ENCODE measurements around the gene MEOX2.

The MEOX2 gene

GRCh38 chr7:15686295-15686956, at the start of gene MEOX2:
Gene MEOX2, minus strand, starts transcription at chr7:15686683. Its CDS starts 281 bp downstream, at chr7:15686402.
- no peak for DNase-seq (ENCODE audit: low read depth)

- DNase-seq (ENCODE audit: low read depth), result no peak
Observed at GRCh38 chr7:15729746-15730145, 43.3 kb upstream of the MEOX2 start.

GRCh38 chr7:15725051-15725450, 38.6 kb upstream of the MEOX2 start:
- DNase-seq (ENCODE audit: low read depth), result no peak

- no peak for DNase-seq (ENCODE audit: low read depth)
Observed at GRCh38 chr7:15723841-15724240, 37.4 kb upstream of the MEOX2 start.

GRCh38 chr7:15720849-15721471, 34.5 kb upstream of the MEOX2 start:
- DNase-seq (ENCODE audit: low read depth), result no peak

GRCh38 chr7:15719311-15719710, 32.8 kb upstream of the MEOX2 start:
- DNase-seq (ENCODE audit: low read depth), result no peak

GRCh38 chr7:15715435-15715834, 29.0 kb upstream of the MEOX2 start:
- DNase-seq (ENCODE audit: low read depth), result no peak

- no peak for DNase-seq (ENCODE audit: low read depth)
Observed at GRCh38 chr7:15709978-15710377, 23.5 kb upstream of the MEOX2 start.

GRCh38 chr7:15707570-15707969, 21.1 kb upstream of the MEOX2 start:
- no peak for DNase-seq (ENCODE audit: low read depth)

GRCh38 chr7:15703732-15704131, 17.2 kb upstream of the MEOX2 start:
- DNase-seq (ENCODE audit: low read depth), result no peak

GRCh38 chr7:15692501-15693020, 6.1 kb upstream of the MEOX2 start:
- no peak for DNase-seq (ENCODE audit: low read depth)

GRCh38 chr7:15688911-15689310, 2.4 kb upstream of the MEOX2 start:
- no peak for DNase-seq (ENCODE audit: low read depth)

GRCh38 chr7:15688279-15688626, 1.8 kb upstream of the MEOX2 start:
- DNase-seq (ENCODE audit: low read depth), result no peak

GRCh38 chr7:15687546-15688278, 1.2 kb upstream of the MEOX2 start:
- DNase-seq (ENCODE audit: low read depth), result no peak

GRCh38 chr7:15686957-15687545, 568 bp upstream of the MEOX2 start:
- no peak for DNase-seq (ENCODE audit: low read depth)

- no peak for DNase-seq (ENCODE audit: low read depth)
Observed at GRCh38 chr7:15685358-15686294, 857 bp downstream of the MEOX2 start.

GRCh38 chr7:15684871-15685270, 1.6 kb downstream of the MEOX2 start:
- no peak for DNase-seq (ENCODE audit: low read depth)

GRCh38 chr7:15684111-15684800, 2.2 kb downstream of the MEOX2 start:
- DNase-seq (ENCODE audit: low read depth), result no peak

GRCh38 chr7:15682751-15683245, 3.7 kb downstream of the MEOX2 start:
- no peak for DNase-seq (ENCODE audit: low read depth)

GRCh38 chr7:15682111-15682510, 4.4 kb downstream of the MEOX2 start:
- no peak for DNase-seq (ENCODE audit: low read depth)

- DNase-seq (ENCODE audit: low read depth), result no peak
Observed at GRCh38 chr7:15681631-15682030, 4.9 kb downstream of the MEOX2 start.
